Nephron (organoid): Measurements from ENCODE around the gene TMEM240.
A peak's percentile ranks its signal among the peaks of the same experiment; 100 is the strongest.
"Not testable (repeated sequence)": the region's sequence is repeated elsewhere in the genome, so short reads cannot be mapped to it uniquely, and the experiment has no call there.

ENCODE experiments used
- H3K27ac Mint-ChIP-seq, 3 experiments: 2 replicates each; pipeline ENCODE4 v1.8.0; 2020; ENCODE audit warnings: mixed read lengths in 3 of 3, mild to moderate bottlenecking in 2 of 3, moderate library complexity in 1 of 3
- H3K27me3 Mint-ChIP-seq: 2 replicates; pipeline ENCODE4 v1.8.0; 2021; ENCODE audit warnings: low read depth, mild to moderate bottlenecking, moderate library complexity, mixed read lengths
- H3K36me3 Mint-ChIP-seq: 2 replicates; pipeline ENCODE4 v1.8.0; 2020; ENCODE audit warnings: low read depth, mixed read lengths
- H3K4me1 Mint-ChIP-seq: 2 replicates; pipeline ENCODE4 v1.8.0; 2020; ENCODE audit warnings: mixed read lengths
- H3K4me3 Mint-ChIP-seq, 3 experiments: 2 replicates each; pipeline ENCODE4 v1.8.0; 2020; ENCODE audit warnings: mild to moderate bottlenecking in 3 of 3, mixed read lengths in 3 of 3, moderate library complexity in 2 of 3
- H3K9me3 Mint-ChIP-seq: 2 replicates; pipeline ENCODE4 v1.8.0; 2020; ENCODE audit warnings: mixed read lengths
- TF ChIP-seq, protein P1 (sequence below), 3 experiments: fragments of 200-600 bp; sonication (generic); IDR thresholded peaks; one replicate each; pipeline ENCODE4 v1.5.0; 2021; ENCODE audit warnings: antibody characterized with exemption in 3 of 3; ENCODE audit not compliant: unreplicated experiment in 3 of 3

The TMEM240 gene

DNA sequence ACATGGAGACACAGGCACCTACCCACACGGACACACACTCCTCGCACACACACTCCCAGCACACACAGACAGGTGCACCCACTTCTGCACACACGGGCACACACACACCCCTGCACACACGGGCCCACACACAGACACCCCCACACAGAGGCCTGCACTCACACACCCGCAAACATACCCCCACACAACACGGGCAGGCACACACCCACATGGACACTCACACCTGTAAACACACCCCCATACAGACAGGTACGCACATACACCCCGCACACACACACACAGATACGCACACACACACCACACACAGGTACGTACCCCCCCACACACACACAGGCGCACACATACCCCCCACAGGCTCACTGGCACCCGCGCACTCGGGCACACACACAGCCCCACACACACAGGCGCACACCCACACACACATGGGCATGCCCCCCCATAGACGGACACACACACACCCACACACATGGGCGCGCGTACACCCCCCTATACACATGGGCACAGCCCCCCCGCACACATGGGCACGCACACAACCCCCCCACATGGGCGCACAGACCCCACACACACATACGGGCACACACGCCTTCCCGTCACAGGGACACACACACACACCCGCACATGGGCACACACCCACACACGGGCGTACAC, 22.3 kb downstream of the TMEM240 start:
- TF ChIP-seq, protein P1, sequence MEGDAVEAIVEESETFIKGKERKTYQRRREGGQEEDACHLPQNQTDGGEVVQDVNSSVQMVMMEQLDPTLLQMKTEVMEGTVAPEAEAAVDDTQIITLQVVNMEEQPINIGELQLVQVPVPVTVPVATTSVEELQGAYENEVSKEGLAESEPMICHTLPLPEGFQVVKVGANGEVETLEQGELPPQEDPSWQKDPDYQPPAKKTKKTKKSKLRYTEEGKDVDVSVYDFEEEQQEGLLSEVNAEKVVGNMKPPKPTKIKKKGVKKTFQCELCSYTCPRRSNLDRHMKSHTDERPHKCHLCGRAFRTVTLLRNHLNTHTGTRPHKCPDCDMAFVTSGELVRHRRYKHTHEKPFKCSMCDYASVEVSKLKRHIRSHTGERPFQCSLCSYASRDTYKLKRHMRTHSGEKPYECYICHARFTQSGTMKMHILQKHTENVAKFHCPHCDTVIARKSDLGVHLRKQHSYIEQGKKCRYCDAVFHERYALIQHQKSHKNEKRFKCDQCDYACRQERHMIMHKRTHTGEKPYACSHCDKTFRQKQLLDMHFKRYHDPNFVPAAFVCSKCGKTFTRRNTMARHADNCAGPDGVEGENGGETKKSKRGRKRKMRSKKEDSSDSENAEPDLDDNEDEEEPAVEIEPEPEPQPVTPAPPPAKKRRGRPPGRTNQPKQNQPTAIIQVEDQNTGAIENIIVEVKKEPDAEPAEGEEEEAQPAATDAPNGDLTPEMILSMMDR (IDR thresholded peaks at IDR 0.05; ENCODE audit: unreplicated experiment in 3 of 3) = no peak
- Mint-ChIP-seq H3K27me3 (no peaks in the 10 kb centered on the region), H3K36me3 (peaks cover 17% of the 10 kb centered on the region), H3K27ac (no peak overlapping the region), H3K4me3 (peak overlapping the region in 2 of 3 experiments; percentile 8 to 32), H3K9me3 (no peaks in the 10 kb centered on the region), H3K4me1 (no peaks in the 10 kb centered on the region)

DNA sequence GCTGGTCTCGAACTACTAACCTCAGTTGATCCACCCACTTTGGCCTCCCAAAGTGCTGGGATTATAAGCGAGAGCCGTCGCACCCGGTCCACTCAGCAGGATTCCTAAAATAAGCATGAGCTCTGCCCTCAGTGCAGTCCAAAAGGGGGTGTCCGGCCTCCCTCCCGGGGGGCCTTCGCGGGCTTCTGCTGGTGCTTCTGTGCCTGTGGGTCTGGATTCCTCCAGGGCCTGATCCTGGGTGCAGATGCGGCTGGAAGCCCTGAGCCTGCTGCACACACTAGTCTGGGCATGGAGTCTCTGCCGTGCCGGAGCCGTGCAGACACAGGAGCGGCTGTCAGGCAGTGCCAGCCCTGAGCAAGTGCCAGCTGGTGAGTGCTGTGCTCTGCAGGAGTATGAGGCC, 23.5 kb downstream of the TMEM240 start:
- not testable (repeated sequence) for H3K27me3 Mint-ChIP-seq, H3K9me3 Mint-ChIP-seq, H3K4me3 Mint-ChIP-seq, H3K4me1 Mint-ChIP-seq, H3K27ac Mint-ChIP-seq
- H3K36me3 Mint-ChIP-seq = peaks cover 17% of the 10 kb centered on the region

DNA sequence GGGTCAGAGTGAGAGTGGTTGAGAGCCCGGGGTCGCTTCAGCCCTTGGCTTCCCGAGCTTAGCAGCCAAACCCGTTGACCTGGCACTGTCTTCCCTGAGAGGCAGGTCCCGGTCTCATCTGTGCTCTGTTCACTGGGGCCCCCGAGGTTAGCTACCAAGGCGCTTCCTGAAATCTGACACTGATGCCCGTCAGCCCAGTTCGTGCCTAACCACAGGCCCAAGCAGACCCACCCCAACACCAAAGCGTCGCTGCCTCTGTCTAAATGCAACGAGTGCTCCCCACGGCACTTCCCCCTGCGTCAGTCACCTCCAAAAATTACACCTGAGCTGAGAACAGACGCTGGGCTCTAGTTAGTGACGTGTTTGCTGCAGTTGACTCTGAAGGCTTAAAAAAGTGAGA, 26.0 kb downstream of the TMEM240 start:
- Mint-ChIP-seq H3K4me3 (peak overlapping the region in 1 of 3 experiments; percentile 71), H3K36me3 (peaks cover 17% of the 10 kb centered on the region)
- not testable (repeated sequence) for H3K9me3 Mint-ChIP-seq, H3K27me3 Mint-ChIP-seq, H3K4me1 Mint-ChIP-seq, H3K27ac Mint-ChIP-seq

- peaks cover 14% of the 10 kb centered on the region for H3K36me3 Mint-ChIP-seq
- H3K27ac Mint-ChIP-seq, H3K4me1 Mint-ChIP-seq, H3K27me3 Mint-ChIP-seq, H3K9me3 Mint-ChIP-seq: not testable (repeated sequence)
- H3K4me3 Mint-ChIP-seq = peak overlapping the region; percentile 74 to 77 (median 77)
Observed at GRCh38 chr1:1513675-1514074, 26.7 kb downstream of the TMEM240 start.

GRCh38 chr1:1512425-1512824, 28.0 kb downstream of the TMEM240 start:
- H3K27me3 Mint-ChIP-seq, H3K4me1 Mint-ChIP-seq, H3K27ac Mint-ChIP-seq, H3K36me3 Mint-ChIP-seq, H3K9me3 Mint-ChIP-seq: not testable (repeated sequence)
- peak overlapping the region; percentile 67 to 78 (median 71) for H3K4me3 Mint-ChIP-seq

GRCh38 chr1:1511533-1512285, 28.7 kb downstream of the TMEM240 start, which contains the start of gene ATAD3A:
Gene ATAD3A, plus strand, starts transcription at chr1:1512162. Its CDS starts 107 bp downstream, at chr1:1512269.
- TF ChIP-seq, protein P1 (IDR thresholded peaks at IDR 0.05; ENCODE audit: unreplicated experiment in 3 of 3) = no peak
- no peaks in the 10 kb centered on the region for H3K27me3 Mint-ChIP-seq
- H3K36me3 Mint-ChIP-seq = peaks cover 4% of the 10 kb centered on the region
- peak within 1 kb of the TSS; percentile 95 to 97 (median 96) for H3K4me3 Mint-ChIP-seq
- H3K27ac Mint-ChIP-seq = peak within 1 kb of the TSS; percentile 94 to 99 (median 97)
- no peaks in the 10 kb centered on the region for H3K9me3 Mint-ChIP-seq
- H3K4me1 Mint-ChIP-seq = peaks cover 6% of the 10 kb centered on the region

- Mint-ChIP-seq H3K36me3 (peaks cover 4% of the 10 kb centered on the region), H3K27ac (peak overlapping the region; percentile 94 to 99 (median 97)), H3K9me3 (no peaks in the 10 kb centered on the region), H3K4me3 (peak overlapping the region; percentile 93 to 97 (median 95)), H3K4me1 (peaks cover 6% of the 10 kb centered on the region), H3K27me3 (no peaks in the 10 kb centered on the region)
- TF ChIP-seq, protein P1 (IDR thresholded peaks at IDR 0.05; ENCODE audit: unreplicated experiment in 3 of 3) = no peak
Observed at GRCh38 chr1:1510912-1511532, 29.4 kb downstream of the TMEM240 start.

DNA sequence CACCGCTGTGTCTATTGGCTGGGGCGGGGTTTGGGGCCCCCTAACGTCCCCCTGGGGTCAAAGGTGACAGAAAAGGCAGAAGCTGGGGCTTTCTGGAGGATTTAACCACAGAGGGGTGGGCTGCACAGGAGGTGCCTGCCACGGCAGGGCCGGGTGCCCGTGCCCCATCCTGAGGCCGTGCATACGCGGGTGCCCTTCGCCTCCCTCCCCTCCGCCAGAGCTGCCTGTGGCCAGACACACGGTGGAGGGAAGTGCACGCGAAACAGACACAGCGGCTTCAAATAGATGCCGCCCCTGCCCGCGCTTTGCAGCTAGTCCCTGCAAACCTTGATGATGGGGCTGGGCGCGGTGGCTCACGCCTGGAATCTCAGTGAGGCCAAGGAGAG, 31.0 kb downstream of the TMEM240 start:
- peaks cover 20% of the 10 kb centered on the region for H3K4me1 Mint-ChIP-seq
- not testable (repeated sequence) for H3K36me3 Mint-ChIP-seq, H3K27me3 Mint-ChIP-seq, H3K27ac Mint-ChIP-seq, H3K4me3 Mint-ChIP-seq, H3K9me3 Mint-ChIP-seq

GRCh38 chr1:1508775-1509464, 31.5 kb downstream of the TMEM240 start:
- H3K36me3 Mint-ChIP-seq, H3K4me3 Mint-ChIP-seq, H3K9me3 Mint-ChIP-seq, H3K27ac Mint-ChIP-seq, H3K27me3 Mint-ChIP-seq: not testable (repeated sequence)
- H3K4me1 Mint-ChIP-seq = peaks cover 20% of the 10 kb centered on the region
